Osteocyte (in vitro differentiated cells): Measurements from ENCODE around the gene NEMF. TPM values are rescaled to one million over a fixed set of nuclear protein-coding genes. Genes with fewer than 3 reads are reported as not detected.
"Not testable (repeated sequence)": the region's sequence is repeated elsewhere in the genome, so short reads cannot be mapped to it uniquely, and the experiment has no call there.

Source experiments
- DNase-seq: peaks from one replicate; pipeline ENCODE4 v3.0.0; 2021; ENCODE audit warnings: mixed read lengths; ENCODE audit not compliant: unreplicated experiment; ENCODE audit errors: extremely low spot score
- H3K27ac Mint-ChIP-seq: one replicate; pipeline ENCODE4 v1.8.0; 2021; ENCODE audit warnings: mild to moderate bottlenecking, mixed read lengths; ENCODE audit not compliant: unreplicated experiment
- H3K27me3 Mint-ChIP-seq: one replicate; pipeline ENCODE4 v1.8.0; 2021; ENCODE audit warnings: mixed read lengths; ENCODE audit not compliant: unreplicated experiment
- H3K36me3 Mint-ChIP-seq: one replicate; pipeline ENCODE4 v1.8.0; 2021; ENCODE audit warnings: mixed read lengths; ENCODE audit not compliant: unreplicated experiment
- H3K4me1 Mint-ChIP-seq: one replicate; pipeline ENCODE4 v1.8.0; 2021; ENCODE audit warnings: mixed read lengths; ENCODE audit not compliant: unreplicated experiment
- H3K4me3 Mint-ChIP-seq: one replicate; pipeline ENCODE4 v1.8.0; 2021; ENCODE audit warnings: mild to moderate bottlenecking, moderate library complexity, mixed read lengths; ENCODE audit not compliant: unreplicated experiment
- H3K9me3 Mint-ChIP-seq: one replicate; pipeline ENCODE4 v1.8.0; 2021; ENCODE audit warnings: mixed read lengths; ENCODE audit not compliant: unreplicated experiment
- CTCF ChIP-seq: fragments of 200-600 bp; sonication (generic); IDR thresholded peaks from 2 replicates; pipeline ENCODE4 v1.5.0; 2021; ENCODE audit warnings: antibody characterized with exemption, mild to moderate bottlenecking, moderate library complexity
- total RNA-seq: library from RNA; stranded (reverse); gene quantifications from 2 replicates; pipeline ENCODE4 v1.2.1, GENCODE V29; 2021

Gene NEMF
- total RNA-seq, 1 donor from 2014 or later: 71.3 TPM

GRCh38 chr14:49851813-49852212 is 775 bp downstream of the NEMF start:
- Mint-ChIP-seq H3K4me1 (peaks cover 32% of the 10 kb centered on the region), H3K27me3 (no peaks in the 10 kb centered on the region), H3K27ac (peak overlapping the region; percentile 98), H3K4me3 (peak overlapping the region; percentile 97), H3K9me3 (no peaks in the 10 kb centered on the region), H3K36me3 (peaks cover 25% of the 10 kb centered on the region)
- no peak for TF ChIP-seq CTCF
- no peak for DNase-seq

GRCh38 chr14:49849213-49849847 is 3.3 kb downstream of the NEMF start:
- no peak overlapping the region for H3K4me3 Mint-ChIP-seq

GRCh38 chr14:49828640-49829039 is 23.9 kb downstream of the NEMF start:
- no peaks in the 10 kb centered on the region for H3K4me1 Mint-ChIP-seq
- DNase-seq: no peak
- H3K4me3 Mint-ChIP-seq: no peak overlapping the region
- no peak overlapping the region for H3K27ac Mint-ChIP-seq
- no peak for TF ChIP-seq CTCF
- no peaks in the 10 kb centered on the region for H3K27me3 Mint-ChIP-seq
- no peaks in the 10 kb centered on the region for H3K9me3 Mint-ChIP-seq
- peaks cover 62% of the 10 kb centered on the region for H3K36me3 Mint-ChIP-seq

More at GRCh38 chr14:49849213-49849847, 3.3 kb downstream of the NEMF start:
- H3K4me1 Mint-ChIP-seq: peaks cover 32% of the 10 kb centered on the region
- no peaks in the 10 kb centered on the region for H3K27me3 Mint-ChIP-seq
- H3K9me3 Mint-ChIP-seq: no peaks in the 10 kb centered on the region
- no peak for TF ChIP-seq CTCF
- DNase-seq: no peak
- peaks cover 35% of the 10 kb centered on the region for H3K36me3 Mint-ChIP-seq
- no peak overlapping the region for H3K27ac Mint-ChIP-seq

- Mint-ChIP-seq H3K27me3 (no peaks in the 10 kb centered on the region), H3K36me3 (peaks cover 64% of the 10 kb centered on the region), H3K4me1 (no peaks in the 10 kb centered on the region), H3K4me3 (no peak overlapping the region), H3K9me3 (peaks cover 12% of the 10 kb centered on the region), H3K27ac (no peak overlapping the region)
- no peak for DNase-seq
- no peak for TF ChIP-seq CTCF
These were observed 32.4 kb downstream of the NEMF start for GRCh38 chr14:49820176-49820575.

GRCh38 chr14:49816844-49817243 is 35.7 kb downstream of the NEMF start:
- no peak for TF ChIP-seq CTCF
- DNase-seq: no peak
- Mint-ChIP-seq H3K36me3 (peaks cover 81% of the 10 kb centered on the region), H3K4me3 (no peak overlapping the region), H3K4me1 (no peaks in the 10 kb centered on the region), H3K9me3 (peaks cover 20% of the 10 kb centered on the region), H3K27me3 (no peaks in the 10 kb centered on the region), H3K27ac (no peak overlapping the region)

- not testable (repeated sequence) for H3K27me3 Mint-ChIP-seq, DNase-seq, H3K27ac Mint-ChIP-seq, H3K4me1 Mint-ChIP-seq, H3K4me3 Mint-ChIP-seq
- H3K9me3 Mint-ChIP-seq: peaks cover 25% of the 10 kb centered on the region
- H3K36me3 Mint-ChIP-seq: peaks cover 89% of the 10 kb centered on the region
These were observed 36.5 kb downstream of the NEMF start for GRCh38 chr14:49816118-49816517.
